Hepatic stellate cell (primary cell): Measurements from ENCODE around the gene MYH9.
A peak's percentile ranks its signal among the peaks of the same experiment; 100 is the strongest.
"Not testable (repeated sequence)": the region's sequence is repeated elsewhere in the genome, so short reads cannot be mapped to it uniquely, and the experiment has no call there.

Experiments
- DNase-seq: peaks from one replicate; pipeline ENCODE4 v3.0.0; 2011; ENCODE audit warnings: low spot score

Gene MYH9

DNA sequence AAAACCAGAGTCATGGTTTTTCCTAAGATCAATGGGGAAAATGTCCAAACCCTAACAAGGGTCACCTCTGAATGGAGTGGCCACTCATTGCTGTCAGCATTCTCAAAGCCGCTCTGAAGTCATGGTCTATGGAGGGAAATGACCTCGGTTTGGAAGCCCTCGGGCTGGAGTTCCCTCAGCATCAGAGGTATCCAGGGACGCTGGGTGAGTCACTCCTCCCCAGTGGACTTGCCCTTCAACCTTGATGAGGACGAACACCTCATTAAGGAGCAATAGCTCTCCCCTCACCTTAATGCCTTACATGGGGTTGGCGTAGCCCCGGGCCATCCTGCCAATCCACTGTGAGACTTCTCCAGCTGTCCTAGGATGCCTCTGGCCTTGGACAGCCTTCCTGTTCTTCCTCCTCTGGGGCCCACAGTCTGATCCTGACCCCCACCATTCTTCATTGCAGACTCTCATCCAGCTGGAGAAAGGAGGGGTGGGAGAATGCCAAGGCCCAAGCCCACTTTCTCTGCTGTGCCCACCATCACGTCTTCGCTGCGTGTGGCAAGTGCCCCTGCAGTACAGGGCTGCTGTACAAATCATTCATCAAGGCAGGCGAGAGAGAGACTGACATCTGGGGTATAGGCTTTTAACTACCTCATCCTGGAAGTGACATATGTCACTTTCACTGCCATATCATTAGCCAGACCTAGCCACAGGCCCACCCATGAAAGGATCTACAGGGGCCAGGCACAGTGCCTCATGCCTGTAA is 25.4 kb upstream of the MYH9 start:
- no peak for DNase-seq

DNA sequence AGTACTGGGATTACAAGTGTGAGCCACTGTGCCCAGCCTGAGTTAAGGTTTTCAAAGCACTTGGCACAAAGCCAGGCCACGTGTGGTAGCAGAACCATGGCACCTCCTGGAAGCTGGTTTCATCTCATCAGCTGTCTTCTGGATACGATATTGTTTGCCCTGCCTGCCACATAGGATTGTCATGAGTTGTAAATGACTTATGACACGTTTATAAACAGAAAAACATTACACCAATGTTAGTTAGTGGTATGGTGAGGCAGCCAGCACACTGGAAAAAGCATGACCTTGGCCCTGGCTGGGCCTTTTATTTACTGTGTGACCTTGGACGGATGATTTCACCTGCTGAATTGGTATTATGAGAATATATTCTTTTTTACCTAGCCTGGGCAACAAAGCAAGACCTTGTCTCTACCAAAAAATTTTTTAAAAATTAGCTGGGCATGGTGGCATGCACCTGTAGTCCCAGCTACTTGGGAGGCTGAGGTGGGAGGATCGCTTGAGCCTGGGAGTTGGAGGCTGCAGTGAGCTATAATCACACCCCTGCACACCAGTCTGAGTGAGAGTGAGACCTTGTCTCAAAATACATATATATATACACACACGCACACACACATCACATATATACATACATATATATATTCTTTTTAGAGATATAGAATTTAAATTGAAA is 24.0 kb upstream of the MYH9 start:
- DNase-seq, result no peak

DNA sequence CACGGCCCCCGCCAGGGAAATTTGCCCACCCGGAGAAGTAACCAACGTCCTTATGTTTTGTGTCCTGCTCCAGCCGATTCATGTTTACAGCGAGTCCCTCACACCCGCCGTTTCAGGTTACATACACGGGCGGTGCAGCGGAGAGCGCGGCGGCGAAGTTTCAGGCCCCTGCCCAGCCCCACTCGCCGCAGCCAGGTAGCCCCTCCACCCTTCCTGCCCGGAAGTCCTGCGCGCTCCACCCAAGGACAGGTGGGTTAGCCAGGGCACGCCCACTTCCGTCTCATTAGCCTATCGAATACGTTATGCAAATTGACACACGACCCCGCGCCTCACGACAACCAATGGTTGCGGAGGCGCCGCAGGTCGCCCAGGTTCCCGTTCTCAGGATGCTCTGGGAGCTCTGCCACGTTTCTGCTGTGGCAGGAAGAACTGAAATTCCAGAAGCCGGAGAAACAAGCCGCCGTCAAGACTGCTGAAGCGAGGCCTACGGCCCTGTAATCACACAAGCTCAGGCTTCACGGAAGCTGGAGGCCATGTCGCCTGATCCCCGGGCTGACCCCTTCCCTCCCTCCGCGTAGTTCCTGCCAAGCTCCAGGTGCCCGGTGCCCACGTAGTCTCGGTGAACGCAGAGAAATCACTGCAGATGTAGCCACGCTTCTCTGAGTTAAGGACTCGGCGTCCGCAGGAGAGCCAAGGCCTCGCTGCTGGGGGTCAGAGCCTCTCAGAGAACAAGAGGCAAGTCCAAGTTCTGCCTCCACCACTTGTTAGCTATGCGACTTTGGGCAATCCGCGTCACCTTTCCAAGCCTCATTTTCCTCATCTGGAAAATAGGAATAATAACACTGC is 22.4 kb upstream of the MYH9 start:
- DNase-seq, result no peak

DNA sequence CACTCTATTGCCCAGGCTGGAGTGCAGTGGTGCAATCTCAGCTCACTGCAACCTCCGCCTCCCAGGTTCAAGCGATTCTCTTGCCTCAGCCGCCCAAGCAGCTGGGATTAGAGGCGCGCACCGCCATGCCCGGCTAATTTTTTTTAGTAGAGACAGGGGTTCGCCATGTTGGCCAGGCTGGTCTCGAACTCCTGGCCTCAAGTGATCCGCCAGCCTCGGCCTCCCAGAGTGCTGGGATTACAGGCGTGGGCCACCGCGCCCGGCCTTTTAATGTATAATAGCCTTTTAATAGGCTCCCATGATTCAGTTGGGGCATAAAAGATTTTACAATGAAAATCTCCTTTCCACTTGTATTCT is 21.8 kb upstream of the MYH9 start:
- not testable (repeated sequence) for DNase-seq

DNA sequence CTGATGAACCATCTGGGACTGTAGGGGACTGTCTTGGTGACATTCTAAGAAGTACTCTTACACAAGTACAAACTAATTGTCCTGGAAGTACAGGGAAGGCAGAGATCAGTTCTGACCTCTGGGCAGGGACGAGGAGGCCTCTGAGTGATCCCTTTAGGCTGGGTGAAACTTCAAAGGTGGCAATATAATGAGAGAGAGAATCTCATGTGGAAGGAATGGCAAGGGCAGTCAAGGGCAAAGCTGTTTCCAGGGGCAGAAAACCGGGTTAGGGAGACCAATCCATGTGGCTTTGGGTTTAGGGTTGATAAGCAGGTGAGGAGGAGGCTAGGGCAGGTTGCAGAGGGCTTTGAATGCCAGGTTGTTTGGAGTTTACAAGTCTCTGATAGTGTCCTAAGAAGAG is 21.3 kb upstream of the MYH9 start:
- no peak for DNase-seq

DNA sequence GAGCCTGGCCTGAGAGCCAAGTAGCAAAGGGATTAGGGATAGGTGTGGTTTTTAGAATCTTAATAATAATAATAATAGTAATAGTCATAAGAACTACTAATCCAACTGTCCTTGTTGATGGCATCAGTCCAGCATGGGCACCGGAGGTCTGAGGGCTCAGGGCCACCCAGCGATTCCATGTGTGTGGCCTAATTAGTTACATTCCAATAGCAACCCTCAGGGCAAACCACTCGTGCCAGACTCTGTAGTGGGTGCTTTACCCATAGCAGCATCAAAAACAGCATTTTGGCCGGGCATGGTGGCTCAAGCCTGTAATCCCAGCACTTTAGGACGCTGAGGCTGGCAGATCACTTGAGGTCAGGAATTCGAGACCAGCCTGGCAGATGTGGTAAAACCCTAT is 19.0 kb upstream of the MYH9 start:
- no peak for DNase-seq

DNA sequence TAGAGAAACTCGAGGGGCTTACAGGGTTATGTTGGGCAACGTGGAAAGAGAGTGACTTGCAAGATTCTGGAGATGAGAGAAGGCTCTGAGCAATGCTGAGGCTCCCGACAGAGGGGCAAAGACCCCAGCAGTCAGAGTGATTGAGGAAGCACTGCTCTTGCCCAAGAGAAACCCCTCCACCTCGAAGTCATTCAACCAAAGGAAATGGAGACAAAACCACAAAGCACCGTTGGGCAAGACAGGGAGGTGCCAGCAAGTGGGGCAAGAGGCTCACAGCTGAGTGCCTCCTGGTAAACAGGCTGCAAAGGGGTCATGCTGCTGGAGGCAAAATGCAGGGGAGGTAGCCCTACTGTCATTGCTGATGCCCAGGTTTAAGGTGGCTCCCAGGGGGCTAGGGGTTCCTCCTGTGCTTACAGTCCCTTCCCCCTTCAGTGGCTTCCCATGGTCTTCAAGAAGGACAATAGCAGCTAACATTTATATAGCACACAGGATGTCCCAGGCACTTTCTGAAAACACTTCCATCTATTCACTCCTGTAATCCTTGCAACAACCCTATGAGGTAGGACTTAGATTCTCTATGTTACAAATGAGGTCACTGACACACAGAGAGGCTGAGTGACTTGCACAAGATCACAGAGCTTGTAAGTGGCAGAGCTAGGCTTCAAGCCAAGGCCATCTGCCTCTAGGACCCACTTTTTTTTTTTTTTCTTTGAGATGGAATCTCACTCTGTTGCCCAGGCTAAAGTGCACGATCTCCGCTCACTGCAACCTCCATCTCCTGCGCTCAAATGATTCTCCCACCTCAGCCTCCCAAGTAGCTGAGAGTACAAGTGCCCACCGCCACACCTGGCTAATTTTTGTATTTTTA is 18.1 kb upstream of the MYH9 start:
- DNase-seq, result no peak

DNA sequence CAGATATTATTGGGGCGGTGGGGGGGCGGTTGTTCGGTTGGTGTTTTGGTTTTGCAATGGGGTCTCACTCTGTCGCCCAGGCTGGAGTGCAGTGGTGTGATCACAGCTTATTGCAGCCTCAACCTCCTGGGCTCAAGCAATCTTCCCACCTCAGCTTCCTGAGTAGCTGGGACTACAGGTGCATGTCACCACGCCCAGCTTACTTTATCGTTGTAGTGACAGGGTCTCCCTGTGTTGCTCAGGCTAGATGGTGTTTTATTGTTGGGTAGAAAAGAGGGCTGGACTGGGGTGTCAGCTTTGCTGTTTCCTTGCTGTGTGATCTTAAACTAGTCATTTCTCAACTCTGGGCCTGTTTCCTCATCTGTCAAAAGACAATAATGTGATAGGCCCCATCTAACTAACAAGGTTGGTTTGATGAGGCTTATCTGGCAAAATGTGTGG is 17.5 kb upstream of the MYH9 start:
- no peak for DNase-seq

DNA sequence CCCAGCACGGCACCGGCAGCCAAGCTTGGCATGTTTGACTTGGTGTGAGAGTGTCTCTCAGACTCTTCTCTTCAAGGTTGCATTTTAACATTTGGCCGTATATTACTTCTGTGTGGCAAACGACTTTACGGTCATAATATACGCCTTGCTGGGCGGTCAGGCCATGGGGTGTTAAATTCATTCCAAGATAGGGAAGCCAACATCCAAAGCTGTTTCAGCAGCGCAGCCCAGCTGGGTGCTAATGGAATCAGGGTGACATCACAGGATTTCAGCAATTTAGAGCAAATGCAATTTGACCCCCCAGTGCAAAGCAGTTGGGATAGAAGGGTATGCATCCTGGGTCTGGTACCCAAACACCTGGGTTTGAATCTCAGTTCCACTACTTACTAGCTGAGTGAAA is 16.7 kb upstream of the MYH9 start:
- DNase-seq, result no peak

DNA sequence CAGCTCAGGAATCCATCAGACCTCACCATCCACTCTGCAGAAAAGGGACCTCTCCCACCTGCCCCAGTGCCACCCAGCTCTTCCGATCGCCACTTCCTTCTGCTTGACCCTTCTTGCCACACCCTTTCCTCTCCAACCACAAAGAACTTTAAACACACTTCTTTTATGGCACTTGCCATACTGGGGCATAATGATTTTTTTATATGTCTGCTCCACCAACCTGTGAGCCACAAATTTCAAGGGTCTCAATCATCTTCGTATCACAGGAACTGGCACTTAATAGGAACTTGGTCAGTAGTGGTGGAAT is 11.7 kb upstream of the MYH9 start:
- no peak for DNase-seq

DNA sequence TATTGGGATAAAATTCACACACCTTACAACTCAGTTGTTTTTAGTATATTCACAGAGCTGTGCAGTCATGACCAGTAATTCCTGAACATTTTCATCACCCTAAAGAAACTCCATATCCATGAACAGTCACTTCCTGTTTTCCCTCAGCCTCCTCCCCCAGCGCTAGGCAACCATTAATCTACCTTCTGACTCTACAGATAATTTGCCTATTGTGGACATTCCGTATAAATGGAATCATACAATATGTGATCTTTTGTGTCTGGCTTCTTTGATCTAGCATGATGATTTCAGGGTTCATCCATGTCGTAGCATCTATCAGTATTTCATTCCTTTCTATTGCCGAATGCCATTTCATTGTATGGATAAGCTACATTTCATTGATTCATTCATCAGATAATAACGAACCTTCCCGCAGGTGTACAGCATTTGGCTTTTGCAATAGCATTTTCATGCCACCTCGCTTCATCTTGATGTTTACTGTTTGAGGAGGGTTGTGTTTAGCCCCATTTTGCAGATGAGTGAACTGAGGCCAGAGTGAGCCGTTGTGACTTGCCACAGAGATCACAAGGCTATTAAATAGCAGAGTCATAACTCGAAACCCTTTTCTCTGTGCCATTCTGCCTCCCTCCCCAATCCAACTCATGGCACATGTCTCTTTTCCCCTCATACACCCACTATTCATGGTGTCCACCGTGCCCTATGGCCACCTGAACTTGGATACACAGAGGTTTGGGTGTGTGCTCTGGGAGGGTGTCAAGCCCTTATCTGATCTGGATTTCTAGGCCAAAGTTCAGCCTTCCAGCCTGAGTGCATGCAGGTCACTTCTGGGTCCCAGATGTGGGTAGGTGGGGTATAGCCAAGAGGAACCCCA is 11.1 kb upstream of the MYH9 start:
- DNase-seq, result peak; percentile 85

DNA sequence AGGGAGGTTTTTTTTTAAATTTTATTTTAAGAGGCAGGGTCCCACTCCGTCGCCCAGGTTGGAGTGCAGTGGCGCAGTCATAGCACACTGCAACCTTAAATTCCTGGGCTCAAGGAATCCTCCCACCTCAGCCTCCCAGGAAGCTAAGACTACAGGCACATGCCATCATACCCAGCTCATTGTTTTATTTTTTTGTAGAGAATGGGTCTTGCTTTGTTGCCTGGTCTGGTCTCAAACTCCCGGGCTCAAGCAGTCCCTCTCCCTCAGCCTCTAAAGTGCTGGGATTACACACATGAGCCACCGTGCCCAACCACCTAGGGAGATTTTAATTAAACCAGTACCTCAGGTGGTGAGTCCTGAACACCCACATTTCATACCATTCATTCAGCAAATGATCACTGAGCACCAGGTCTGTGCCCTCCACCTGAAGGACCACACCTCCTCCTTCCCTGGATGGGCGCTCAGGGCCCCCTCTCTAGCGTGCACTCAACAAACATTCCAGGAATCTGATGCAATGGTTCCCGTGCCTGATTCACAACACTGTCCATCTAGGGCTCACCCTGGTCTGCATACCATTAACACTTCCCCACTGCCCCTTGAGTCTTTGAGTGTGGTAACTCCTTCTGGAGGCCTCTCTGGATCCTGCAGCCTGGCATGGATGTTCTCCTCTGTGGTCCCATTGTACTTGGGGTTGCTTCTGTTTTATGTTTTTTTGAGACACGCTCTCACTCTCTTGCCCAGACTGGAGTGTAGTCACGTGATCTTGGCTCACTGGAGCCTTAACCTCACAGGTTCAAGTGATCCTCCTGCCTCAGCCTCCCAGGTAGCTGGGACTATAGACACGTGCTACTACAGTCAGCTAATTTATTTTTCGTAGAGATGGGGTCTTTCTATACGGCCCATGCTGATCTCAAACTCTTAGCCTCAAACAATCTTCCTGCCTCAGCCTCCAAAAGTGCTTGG is 9.6 kb upstream of the MYH9 start:
- peak; percentile 83 for DNase-seq

DNA sequence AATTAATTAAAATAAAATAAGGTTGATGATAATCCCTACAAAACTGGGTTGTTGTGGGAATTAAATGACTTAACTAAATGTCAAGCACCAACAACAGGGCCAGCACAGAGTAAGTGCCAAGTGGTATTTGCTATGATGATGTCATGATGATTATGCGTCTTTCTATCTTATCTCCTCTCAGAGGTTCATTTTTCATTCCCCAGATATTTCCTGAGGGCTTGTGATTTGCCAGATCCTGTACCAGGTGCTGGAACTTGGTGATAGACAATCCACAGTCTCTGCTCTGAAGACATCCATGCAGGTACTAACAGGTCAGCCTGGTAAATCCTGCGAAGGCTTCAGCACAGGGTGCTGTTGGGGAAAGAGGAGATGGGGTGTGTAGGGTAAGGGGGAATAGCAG is 8.1 kb upstream of the MYH9 start:
- no peak for DNase-seq

DNA sequence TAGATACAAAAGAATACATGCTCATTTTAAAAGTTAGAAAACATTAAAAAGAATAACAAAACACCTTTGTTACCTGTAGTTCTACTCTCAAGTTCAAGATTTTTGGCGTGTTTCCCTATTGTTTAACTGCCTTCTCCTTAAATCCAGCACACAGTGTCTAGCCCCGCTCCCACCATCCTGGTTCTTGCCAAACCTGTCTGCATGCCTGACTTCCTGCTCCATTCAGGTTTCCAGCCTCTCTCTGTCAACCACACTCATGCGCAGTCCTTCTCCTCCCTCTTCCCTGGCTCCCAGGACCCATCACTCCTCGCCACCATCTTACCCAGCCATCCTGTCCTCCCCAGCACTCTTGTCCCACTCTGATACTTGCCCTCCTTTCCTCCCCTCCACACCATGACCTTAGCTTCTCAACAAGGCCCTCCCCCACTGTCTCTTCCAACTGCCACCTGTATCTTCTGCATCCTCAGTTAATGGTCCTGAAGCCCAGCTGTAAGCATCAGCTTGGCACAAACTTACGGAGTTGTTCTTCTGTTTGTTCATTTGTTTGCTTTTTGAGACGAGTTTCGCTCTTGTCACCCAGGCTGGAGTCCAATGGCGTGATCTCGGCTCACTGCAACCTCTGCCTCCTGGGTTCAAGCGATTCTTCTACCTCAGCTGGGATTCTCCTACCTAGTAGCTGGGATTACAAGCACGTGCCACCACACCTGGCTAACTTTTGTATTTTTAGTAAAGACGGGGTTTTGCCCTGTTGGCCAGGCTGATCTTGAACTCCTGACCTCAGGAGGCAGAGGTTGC is 7.5 kb upstream of the MYH9 start:
- DNase-seq, result no peak

DNA sequence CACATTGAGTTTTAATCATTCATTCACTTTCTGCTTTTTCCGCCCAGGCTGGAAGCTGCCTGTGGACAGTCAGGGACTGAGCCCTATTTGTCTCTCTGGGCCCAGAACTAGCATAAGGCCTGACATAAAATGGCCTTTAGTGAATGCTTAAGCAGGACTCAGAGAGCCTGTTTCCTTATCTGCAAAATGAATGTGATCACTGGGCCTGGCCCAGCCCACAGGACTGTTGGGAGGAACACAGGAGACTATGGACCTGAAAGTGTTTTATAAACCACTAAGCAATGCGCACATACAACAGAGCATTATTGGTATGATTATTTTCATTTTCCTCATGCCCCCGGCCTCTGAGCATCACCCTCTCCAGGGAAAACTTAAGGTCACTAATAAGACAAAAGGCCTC is 3.9 kb upstream of the MYH9 start:
- DNase-seq, result no peak

DNA sequence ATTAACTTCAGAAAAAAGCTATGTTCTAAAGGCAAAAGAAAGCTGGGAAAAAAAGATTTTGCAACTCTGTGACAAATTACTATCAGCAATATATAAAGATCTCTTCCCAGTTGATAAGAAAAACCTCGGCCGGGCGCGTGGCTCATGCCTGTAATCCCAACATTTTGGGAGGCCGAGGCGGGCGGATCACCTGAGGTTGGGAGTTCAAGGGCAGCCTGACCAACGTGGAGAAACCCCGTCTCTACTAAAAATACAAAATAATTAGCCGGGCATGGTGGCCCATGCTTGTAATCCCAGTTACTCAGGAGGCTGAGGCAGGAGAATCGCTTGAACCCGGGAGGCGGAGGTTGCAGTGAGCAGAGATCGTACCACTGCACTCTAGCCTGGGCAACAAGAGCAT is 1.4 kb upstream of the MYH9 start:
- DNase-seq, result not testable (repeated sequence)

DNA sequence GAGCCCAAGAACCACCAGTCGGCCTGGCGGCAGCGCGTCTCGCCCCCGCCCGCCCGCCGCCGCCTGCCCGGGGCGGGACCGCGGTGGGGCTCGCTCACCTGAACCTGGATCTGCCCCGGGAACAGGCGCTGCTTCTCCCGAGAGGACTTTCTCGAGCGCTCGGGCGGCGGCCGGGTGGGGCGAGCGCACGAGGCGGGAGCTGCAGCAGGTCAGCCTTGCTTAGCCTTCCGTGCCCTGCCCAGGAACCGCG is 133 bp downstream of the MYH9 start:
- DNase-seq, result no peak

DNA sequence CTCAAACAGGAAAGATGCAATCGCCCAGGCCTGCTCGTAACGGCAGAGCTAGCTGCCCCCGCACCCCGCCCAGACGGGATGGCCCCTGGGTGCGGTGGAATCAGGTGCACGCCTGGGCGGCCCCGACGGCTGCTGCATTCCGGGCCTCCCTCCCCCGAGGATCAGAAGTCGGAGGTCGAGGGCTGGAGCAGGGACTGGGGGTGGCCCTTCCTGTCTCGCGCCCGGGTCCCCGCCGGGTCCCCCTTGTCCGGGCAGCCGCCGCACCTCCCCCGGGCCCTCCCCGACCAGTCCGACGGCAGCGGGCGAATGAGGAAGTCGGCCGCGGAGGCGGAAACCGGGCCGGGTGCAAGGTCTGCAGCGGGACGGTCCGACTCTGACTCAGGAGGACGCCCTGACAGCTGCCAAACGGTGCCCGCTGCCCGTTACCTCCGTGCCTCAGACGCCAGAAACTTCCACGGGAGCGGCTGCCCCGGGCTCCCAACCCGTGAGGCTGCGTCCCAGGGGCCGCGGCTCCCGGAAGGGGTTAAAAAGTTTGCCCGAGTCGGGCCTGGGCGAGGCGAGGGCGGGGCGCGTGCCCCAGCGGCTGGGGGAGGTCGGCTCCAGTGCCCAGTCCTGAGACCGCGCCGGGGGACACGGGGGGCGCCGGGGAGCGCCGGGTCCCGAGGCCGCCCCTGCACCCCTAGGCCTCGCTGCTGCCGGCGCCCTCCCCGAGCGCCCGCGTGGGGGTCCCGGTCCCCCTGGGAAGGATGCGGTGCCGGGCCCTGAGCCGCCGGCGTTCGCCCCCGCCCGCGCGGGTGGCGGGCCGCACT is 663 bp downstream of the MYH9 start:
- no peak for DNase-seq
